ENCODE results near the gene TLE2. TPM values are rescaled to one million over a fixed set of nuclear protein-coding genes. Genes with fewer than 3 reads are reported as not detected.
A peak's percentile ranks its signal among the peaks of the same experiment; 100 is the strongest.

TLE2 gene
- polyA plus RNA-seq, 1 donor (not counting 4 experiments of a cell fraction or from before 2014, with no cell fraction given): 0.88 TPM

GRCh38 chr19:3054265-3054971, 25.3 kb upstream of the TLE2 start:
- H3K27ac ChIP-seq (ENCODE audit: control insufficient read depth, insufficient read depth, low read length): peak overlapping the region; percentile 76
- H3K4me3 ChIP-seq (ENCODE audit: control insufficient read depth in 2 of 3, extremely low read depth in 1 of 3, insufficient read depth in 2 of 3, low read depth in 1 of 3, low read length in 3 of 3): no peak overlapping the region
- TF ChIP-seq CTCF (optimal IDR thresholded peaks at IDR 0.05 in 1 of 3, IDR thresholded peaks at IDR 0.05 in 1 of 3, conservative IDR thresholded peaks at IDR 0.05 in 1 of 3; ENCODE audit: extremely low read depth in 1 of 3, insufficient read depth in 2 of 3, low read length in 3 of 3) (no peak), EZH2 (IDR thresholded peaks at IDR 0.05; ENCODE audit: low read length) (no peak)
- H3K4me1 ChIP-seq (ENCODE audit: control insufficient read depth, extremely low read depth, insufficient read depth, low read length): peaks cover 43% of the 10 kb centered on the region
- peaks cover 3% of the 10 kb centered on the region for H3K9me1 ChIP-seq (ENCODE audit: control insufficient read depth, extremely low read depth, insufficient read depth, low read length)
- DNase-seq (ENCODE audit: low read depth, low spot score): no peak
- H3K9ac ChIP-seq (ENCODE audit: control insufficient read depth, extremely low read depth, insufficient read depth, low read length): peak overlapping the region; percentile 67
- H4K20me1 ChIP-seq (ENCODE audit: control insufficient read depth, extremely low read depth, insufficient read depth, low read length): peaks cover 13% of the 10 kb centered on the region
- peaks cover 2% of the 10 kb centered on the region for H3K79me2 ChIP-seq (ENCODE audit: control insufficient read depth, insufficient read depth, low read length)
- dilution Hi-C loops (cut with MboI; ENCODE audit: extremely low pct_ligation_motif_present, low sequenced_read_pairs): no loop called here
- H3K27me3 ChIP-seq (ENCODE audit: control insufficient read depth, extremely low read depth, insufficient read depth, low read length): no peaks in the 10 kb centered on the region
- H3K4me2 ChIP-seq (ENCODE audit: control insufficient read depth, extremely low read depth, insufficient read depth, low read depth, low read length): peak overlapping the region; percentile 81
- FAIRE-seq: peak; percentile 29
- no peak overlapping the region for H2AFZ ChIP-seq (ENCODE audit: control insufficient read depth, low read length)
- peaks cover 17 to 20% of the 10 kb centered on the region in 2 experiments for H3K36me3 ChIP-seq (ENCODE audit: control insufficient read depth in 2 of 2, extremely low read depth in 1 of 2, insufficient read depth in 2 of 2, low read length in 2 of 2)
- no peaks in the 10 kb centered on the region for H3K9me3 ChIP-seq (ENCODE audit: control insufficient read depth, low read depth, low read length)

GRCh38 chr19:3053780-3054179, 24.7 kb upstream of the TLE2 start:
- H2AFZ ChIP-seq (ENCODE audit: control insufficient read depth, low read length): no peak overlapping the region
- H3K27ac ChIP-seq (ENCODE audit: control insufficient read depth, insufficient read depth, low read length): no peak overlapping the region
- no peak for TF ChIP-seq CTCF (optimal IDR thresholded peaks at IDR 0.05 in 1 of 3, IDR thresholded peaks at IDR 0.05 in 1 of 3, conservative IDR thresholded peaks at IDR 0.05 in 1 of 3; ENCODE audit: extremely low read depth in 1 of 3, insufficient read depth in 2 of 3, low read length in 3 of 3)
- no peak for TF ChIP-seq EZH2 (IDR thresholded peaks at IDR 0.05; ENCODE audit: low read length)
- H3K9me1 ChIP-seq (ENCODE audit: control insufficient read depth, extremely low read depth, insufficient read depth, low read length): peaks cover 3% of the 10 kb centered on the region
- H3K4me1 ChIP-seq (ENCODE audit: control insufficient read depth, extremely low read depth, insufficient read depth, low read length): peaks cover 43% of the 10 kb centered on the region
- dilution Hi-C loops (cut with MboI; ENCODE audit: extremely low pct_ligation_motif_present, low sequenced_read_pairs): no loop called here
- H4K20me1 ChIP-seq (ENCODE audit: control insufficient read depth, extremely low read depth, insufficient read depth, low read length): peaks cover 13% of the 10 kb centered on the region
- peaks cover 2% of the 10 kb centered on the region for H3K79me2 ChIP-seq (ENCODE audit: control insufficient read depth, insufficient read depth, low read length)
- H3K4me3 ChIP-seq (ENCODE audit: control insufficient read depth in 2 of 3, extremely low read depth in 1 of 3, insufficient read depth in 2 of 3, low read depth in 1 of 3, low read length in 3 of 3): no peak overlapping the region
- no peak for DNase-seq (ENCODE audit: low read depth, low spot score)
- no peak overlapping the region for H3K9ac ChIP-seq (ENCODE audit: control insufficient read depth, extremely low read depth, insufficient read depth, low read length)
- H3K9me3 ChIP-seq (ENCODE audit: control insufficient read depth, low read depth, low read length): no peaks in the 10 kb centered on the region
- no peak for FAIRE-seq
- no peaks in the 10 kb centered on the region for H3K27me3 ChIP-seq (ENCODE audit: control insufficient read depth, extremely low read depth, insufficient read depth, low read length)
- no peak overlapping the region for H3K4me2 ChIP-seq (ENCODE audit: control insufficient read depth, extremely low read depth, insufficient read depth, low read depth, low read length)
- peaks cover 15 to 17% of the 10 kb centered on the region in 2 experiments for H3K36me3 ChIP-seq (ENCODE audit: control insufficient read depth in 2 of 2, extremely low read depth in 1 of 2, insufficient read depth in 2 of 2, low read length in 2 of 2)

Measured in keratinocyte (primary cell).